NCI-H446 treated with DMSO at 0.1 percent for 48 hours (cell line): ENCODE data around the gene CYP4X1.
"Not testable (repeated sequence)": the region's sequence is repeated elsewhere in the genome, so short reads cannot be mapped to it uniquely, and the experiment has no call there.

Source experiments
- DNase-seq: peaks from one replicate; lab custom pipeline; 2025; lab: John Stamatoyannopoulos, UW

CYP4X1 gene

GRCh38 chr1:47069509-47069908 lies 46.0 kb downstream of the CYP4X1 start:
- DNase-seq = not testable (repeated sequence)

- not testable (repeated sequence) for DNase-seq
Observed at GRCh38 chr1:47089356-47089755, 65.9 kb downstream of the CYP4X1 start.

- not testable (repeated sequence) for DNase-seq
Observed at GRCh38 chr1:47091476-47091875, 68.0 kb downstream of the CYP4X1 start.
